NCI-H748 (cell line): ENCODE results near the gene FRMD4A.

Experiments used
- DNase-seq: peaks from one replicate; lab custom pipeline; 2025; ENCODE audit not compliant: unreplicated experiment; lab: John Stamatoyannopoulos, UW

The FRMD4A gene

GRCh38 chr10:13604357-13605040, 726.2 kb downstream of the FRMD4A start:
- DNase-seq = no peak

- DNase-seq = no peak
Measured at GRCh38 chr10:13597909-13598308, 732.8 kb downstream of the FRMD4A start.

- no peak for DNase-seq
Measured at GRCh38 chr10:13594641-13595040, 736.1 kb downstream of the FRMD4A start.
